Upper lobe of right lung (tissue), 1 donor: Measurements from ENCODE around the gene NRBP1. TPM values are rescaled to one million over a fixed set of nuclear protein-coding genes. Genes with fewer than 3 reads are reported as not detected.

ENCODE experiments used
- ATAC-seq: fragments of 200-7000 bp; cut with Tn5 transposase; one replicate; pipeline ENCODE4 v1.9.1; 2020; ENCODE audit warnings: mild to moderate bottlenecking, moderate library complexity
- DNase-seq: peaks from one replicate; pipeline ENCODE4 v3.0.0-alpha.2; 2020
- H3K27ac ChIP-seq: fragments of 200-600 bp; one replicate; pipeline ENCODE4 v1.8.0; 2022
- H3K27me3 ChIP-seq: fragments of 200-600 bp; one replicate; pipeline ENCODE4 v1.8.0; 2022; ENCODE audit warnings: mild to moderate bottlenecking
- H3K36me3 ChIP-seq: fragments of 200-600 bp; one replicate; pipeline ENCODE4 v1.8.0; 2022
- H3K4me1 ChIP-seq: fragments of 200-600 bp; one replicate; pipeline ENCODE4 v1.8.0; 2022
- H3K4me3 ChIP-seq: fragments of 200-600 bp; one replicate; pipeline ENCODE4 v1.8.0; 2022; ENCODE audit warnings: mild to moderate bottlenecking
- H3K9me3 ChIP-seq: fragments of 200-600 bp; one replicate; pipeline ENCODE4 v1.8.0; 2022
- intact Hi-C: fragments of 100-400 bp; cut with DNase I; formaldehyde crosslinking; loops from one replicate; pipeline ENCODE4 v1.11.0; 2022
- total RNA-seq: library from RNA; stranded (reverse); fragmentation: NEBNext Ultra II Directional; extraction: Animal tissue kit (Norgen Biotek cat#: 25700); gene quantifications from one replicate; pipeline ENCODE4 v1.2.1, GENCODE V29; 2021
- TF ChIP-seq, protein P1 (sequence below): fragments of 200-600 bp; IDR thresholded peaks from one replicate; pipeline ENCODE4 v1.8.0; 2022; ENCODE audit warnings: antibody characterized with exemption
- donor health status: DM: no; HTN: yes; CAD: no; lungs with severe emphysema.

The NRBP1 gene
- total RNA-seq, 1 donor from 2014 or later, result 75.8 TPM

DNA sequence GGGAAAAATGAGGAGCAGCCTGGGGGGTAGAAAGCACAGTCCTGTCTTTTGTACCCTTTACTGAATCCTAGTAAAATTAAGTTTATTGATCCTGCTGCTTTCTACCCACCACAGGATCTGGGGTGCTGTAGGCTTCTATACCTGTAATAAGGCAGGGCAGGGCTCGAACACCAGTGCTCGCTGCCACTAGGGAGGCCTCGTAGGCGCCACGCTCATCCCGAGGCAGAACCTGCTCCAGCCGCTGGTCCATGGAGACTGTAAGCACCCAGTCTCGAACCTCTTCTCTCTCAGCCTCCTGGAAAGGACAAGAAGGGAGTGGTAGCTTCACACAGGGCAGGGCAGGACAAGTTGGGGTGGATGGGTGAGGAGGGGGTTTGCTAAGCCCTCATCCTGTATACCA is 16.7 kb downstream of the NRBP1 start:
- no peak overlapping the region for H3K27ac ChIP-seq

DNA sequence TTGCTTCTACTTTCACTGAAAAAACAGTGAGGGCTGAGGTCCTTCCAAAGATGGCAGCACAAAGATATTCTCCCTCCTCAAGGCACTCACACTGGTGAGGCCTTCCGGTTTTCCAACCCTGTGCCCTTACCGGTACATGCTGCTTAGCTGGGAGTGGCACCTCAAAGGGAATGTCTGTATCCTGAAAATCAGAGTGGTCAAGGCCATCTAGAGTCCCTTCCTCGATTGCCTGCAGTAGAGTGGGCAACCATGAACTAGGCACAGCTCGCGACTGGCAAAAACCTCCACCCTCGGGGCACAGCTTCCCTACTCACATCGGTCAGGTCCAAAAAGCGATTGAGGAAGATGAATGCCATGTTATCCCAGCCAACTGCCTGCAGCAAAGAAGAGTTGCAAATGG is 17.2 kb downstream of the NRBP1 start:
- H3K27me3 ChIP-seq, result no peaks in the 10 kb centered on the region

More for the DNA sequence above, 16.7 kb downstream of the NRBP1 start:
- Histone ChIP-seq H3K4me1 (no peaks in the 10 kb centered on the region), H3K36me3 (peaks cover 43% of the 10 kb centered on the region), H3K9me3 (no peaks in the 10 kb centered on the region), H3K27me3 (no peaks in the 10 kb centered on the region), H3K4me3 (no peak overlapping the region)
- DNase-seq, result no peak
- TF ChIP-seq, protein P1, sequence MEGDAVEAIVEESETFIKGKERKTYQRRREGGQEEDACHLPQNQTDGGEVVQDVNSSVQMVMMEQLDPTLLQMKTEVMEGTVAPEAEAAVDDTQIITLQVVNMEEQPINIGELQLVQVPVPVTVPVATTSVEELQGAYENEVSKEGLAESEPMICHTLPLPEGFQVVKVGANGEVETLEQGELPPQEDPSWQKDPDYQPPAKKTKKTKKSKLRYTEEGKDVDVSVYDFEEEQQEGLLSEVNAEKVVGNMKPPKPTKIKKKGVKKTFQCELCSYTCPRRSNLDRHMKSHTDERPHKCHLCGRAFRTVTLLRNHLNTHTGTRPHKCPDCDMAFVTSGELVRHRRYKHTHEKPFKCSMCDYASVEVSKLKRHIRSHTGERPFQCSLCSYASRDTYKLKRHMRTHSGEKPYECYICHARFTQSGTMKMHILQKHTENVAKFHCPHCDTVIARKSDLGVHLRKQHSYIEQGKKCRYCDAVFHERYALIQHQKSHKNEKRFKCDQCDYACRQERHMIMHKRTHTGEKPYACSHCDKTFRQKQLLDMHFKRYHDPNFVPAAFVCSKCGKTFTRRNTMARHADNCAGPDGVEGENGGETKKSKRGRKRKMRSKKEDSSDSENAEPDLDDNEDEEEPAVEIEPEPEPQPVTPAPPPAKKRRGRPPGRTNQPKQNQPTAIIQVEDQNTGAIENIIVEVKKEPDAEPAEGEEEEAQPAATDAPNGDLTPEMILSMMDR, result no peak
- ATAC-seq, result no peak
- intact Hi-C loops, result no loop called here

GRCh38 chr2:27446057-27446456 is 17.6 kb downstream of the NRBP1 start:
- Histone ChIP-seq H3K4me3 (no peak overlapping the region), H3K27me3 (no peaks in the 10 kb centered on the region), H3K9me3 (no peaks in the 10 kb centered on the region), H3K36me3 (peaks cover 38% of the 10 kb centered on the region), H3K4me1 (no peaks in the 10 kb centered on the region), H3K27ac (peak overlapping the region; percentile 28)
- ATAC-seq (peak; percentile 67), DNase-seq (peak; percentile 71)
- TF ChIP-seq, protein P1, result no peak
- intact Hi-C loops, result no loop called here

More for the DNA sequence above, 17.2 kb downstream of the NRBP1 start:
- Histone ChIP-seq H3K9me3 (no peaks in the 10 kb centered on the region), H3K4me3 (no peak overlapping the region), H3K4me1 (no peaks in the 10 kb centered on the region), H3K27ac (peak overlapping the region; percentile 28), H3K36me3 (peaks cover 43% of the 10 kb centered on the region)
- ATAC-seq, result no peak
- TF ChIP-seq, protein P1, result no peak
- intact Hi-C loops, result no loop called here
- DNase-seq, result no peak

DNA sequence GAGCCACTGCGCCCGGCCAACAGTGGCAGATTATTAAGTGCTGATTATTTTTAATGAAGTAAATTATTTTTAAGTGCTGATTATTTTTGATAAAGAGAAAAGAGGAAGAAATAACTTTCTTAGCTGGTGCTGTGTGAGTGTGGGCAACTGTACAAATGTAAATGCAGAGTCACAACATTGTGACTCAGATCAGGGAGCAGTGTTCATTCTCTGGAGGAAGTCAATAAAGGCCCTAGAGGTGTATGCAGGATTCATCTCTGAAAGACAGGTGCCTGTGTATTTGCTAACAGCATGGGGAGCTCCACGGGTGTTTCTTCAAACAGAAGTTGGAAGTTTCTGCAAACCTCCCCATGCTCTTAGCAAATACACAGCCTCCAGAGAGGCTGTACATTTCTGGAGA is 19.9 kb downstream of the NRBP1 start:
- Histone ChIP-seq H3K4me3 (no peak overlapping the region), H3K9me3 (no peaks in the 10 kb centered on the region), H3K4me1 (no peaks in the 10 kb centered on the region), H3K27ac (no peak overlapping the region), H3K27me3 (no peaks in the 10 kb centered on the region), H3K36me3 (peaks cover 40% of the 10 kb centered on the region)
- TF ChIP-seq, protein P1, result no peak
- intact Hi-C loops, result no loop called here
- ATAC-seq (no peak), DNase-seq (no peak)

DNA sequence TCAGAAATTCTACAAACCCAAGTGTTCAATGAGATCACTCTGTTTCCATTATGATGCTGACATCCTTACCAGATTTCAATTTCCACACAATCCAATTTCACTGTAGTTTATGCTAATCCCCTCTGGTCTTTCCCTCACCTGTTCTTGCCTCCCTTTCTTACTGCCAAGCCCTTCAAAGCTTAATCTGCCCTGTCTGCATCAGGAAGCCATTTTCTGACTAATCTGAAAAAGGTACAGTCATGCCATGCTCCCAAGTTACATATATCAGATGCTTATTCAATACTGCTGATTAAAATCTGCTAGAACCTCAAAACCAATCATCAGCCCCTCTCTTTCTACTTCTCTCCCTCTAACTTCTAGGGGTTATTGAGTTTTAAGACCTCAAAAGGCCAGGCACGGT is 22.7 kb downstream of the NRBP1 start:
- H3K4me3 ChIP-seq, result no peak overlapping the region
- TF ChIP-seq, protein P1, result no peak
- no peak overlapping the region for H3K27ac ChIP-seq
- H3K4me1 ChIP-seq, result no peaks in the 10 kb centered on the region
- H3K36me3 ChIP-seq, result peaks cover 62% of the 10 kb centered on the region
- no peaks in the 10 kb centered on the region for H3K27me3 ChIP-seq
- H3K9me3 ChIP-seq, result no peaks in the 10 kb centered on the region
- intact Hi-C loops, result no loop called here
- no peak for DNase-seq
- no peak for ATAC-seq

- H3K9me3 ChIP-seq, result no peaks in the 10 kb centered on the region
- H3K27me3 ChIP-seq, result no peaks in the 10 kb centered on the region
- H3K4me3 ChIP-seq, result no peak overlapping the region
- DNase-seq (no peak), ATAC-seq (no peak)
- H3K4me1 ChIP-seq, result no peaks in the 10 kb centered on the region
- intact Hi-C loops, result no loop called here
- TF ChIP-seq, protein P1, result no peak
- no peak overlapping the region for H3K27ac ChIP-seq
- H3K36me3 ChIP-seq, result peaks cover 75% of the 10 kb centered on the region
These were observed 25.5 kb downstream of the NRBP1 start for GRCh38 chr2:27453968-27454367.
